GM23248 (cell line): ENCODE data around the gene PIK3CD.

Source experiments
- EZH2 ChIP-seq: fragments of 200-600 bp; sonication (generic); IDR thresholded peaks from 2 replicates; pipeline ENCODE4 v1.6.1; 2018; ENCODE audit warnings: antibody characterized with exemption, mild to moderate bottlenecking; ENCODE audit not compliant: insufficient read depth, poor library complexity, severe bottlenecking
- EZH2phosphoT487 ChIP-seq: fragments of 200-600 bp; sonication (generic); IDR thresholded peaks from 2 replicates; pipeline ENCODE4 v1.6.1; 2018; ENCODE audit warnings: antibody characterized with exemption, moderate library complexity, mild to moderate bottlenecking, low read depth; ENCODE audit not compliant: insufficient read depth

- TF ChIP-seq EZH2phosphoT487, result no peak
- no peak for TF ChIP-seq EZH2
Measured at GRCh38 chr1:9737057-9737456, 85.5 kb downstream of the PIK3CD start.
